ENCODE results near the gene CXCR1.
"Not testable (repeated sequence)": the region's sequence is repeated elsewhere in the genome, so short reads cannot be mapped to it uniquely, and the experiment has no call there.

CXCR1 gene

GRCh38 chr2:218162814-218163213 lies 3.9 kb downstream of the CXCR1 start:
- no peak for DNase-seq (ENCODE audit: low read depth in 1 of 2, low spot score in 1 of 2)

- DNase-seq (ENCODE audit: low read depth in 1 of 2, low spot score in 1 of 2): no peak
Observed at GRCh38 chr2:218161644-218162043, 5.1 kb downstream of the CXCR1 start.

- DNase-seq (ENCODE audit: low read depth in 1 of 2, low spot score in 1 of 2): no peak
Observed at GRCh38 chr2:218155953-218156479, 10.7 kb downstream of the CXCR1 start.

GRCh38 chr2:218152777-218153176 lies 14.0 kb downstream of the CXCR1 start:
- DNase-seq (ENCODE audit: low read depth in 1 of 2, low spot score in 1 of 2): no peak

GRCh38 chr2:218152172-218152571 lies 14.6 kb downstream of the CXCR1 start:
- DNase-seq (ENCODE audit: low read depth in 1 of 2, low spot score in 1 of 2): no peak

- no peak for DNase-seq (ENCODE audit: low read depth in 1 of 2, low spot score in 1 of 2)
Observed at GRCh38 chr2:218149848-218150440, 16.8 kb downstream of the CXCR1 start.

- no peak for DNase-seq (ENCODE audit: low read depth in 1 of 2, low spot score in 1 of 2)
Observed at GRCh38 chr2:218149098-218149497, 17.7 kb downstream of the CXCR1 start.

GRCh38 chr2:218146056-218146455 lies 20.7 kb downstream of the CXCR1 start:
- no peak for DNase-seq (ENCODE audit: low read depth in 1 of 2, low spot score in 1 of 2)

GRCh38 chr2:218145124-218145523 lies 21.6 kb downstream of the CXCR1 start:
- no peak for DNase-seq (ENCODE audit: low read depth in 1 of 2, low spot score in 1 of 2)

- DNase-seq (ENCODE audit: low read depth in 1 of 2, low spot score in 1 of 2): no peak
Observed at GRCh38 chr2:218138047-218138446, 28.7 kb downstream of the CXCR1 start.

GRCh38 chr2:218137514-218137913 lies 29.2 kb downstream of the CXCR1 start:
- DNase-seq (ENCODE audit: low read depth in 1 of 2, low spot score in 1 of 2): no peak

GRCh38 chr2:218130822-218131221 lies 35.9 kb downstream of the CXCR1 start:
- DNase-seq (ENCODE audit: low read depth in 1 of 2, low spot score in 1 of 2): no peak

- no peak for DNase-seq (ENCODE audit: low read depth in 1 of 2, low spot score in 1 of 2)
Observed at GRCh38 chr2:218130377-218130776, 36.4 kb downstream of the CXCR1 start.

- no peak for DNase-seq (ENCODE audit: low read depth in 1 of 2, low spot score in 1 of 2)
Observed at GRCh38 chr2:218129458-218130135, 37.2 kb downstream of the CXCR1 start.

GRCh38 chr2:218128781-218129457 lies 37.8 kb downstream of the CXCR1 start:
- no peak for DNase-seq (ENCODE audit: low read depth in 1 of 2, low spot score in 1 of 2)

GRCh38 chr2:218127929-218128455 lies 38.8 kb downstream of the CXCR1 start:
- DNase-seq (ENCODE audit: low read depth in 1 of 2, low spot score in 1 of 2): no peak

GRCh38 chr2:218125626-218126080 lies 41.1 kb downstream of the CXCR1 start, which contains the start of gene CXCR2:
TSS of gene CXCR2 (plus strand) at chr2:218126028. CDS start at chr2:218134802, 8,774 bp downstream.
- no peak for DNase-seq (ENCODE audit: low read depth in 1 of 2, low spot score in 1 of 2)

GRCh38 chr2:218125095-218125494 lies 41.7 kb downstream of the CXCR1 start:
- DNase-seq (ENCODE audit: low read depth in 1 of 2, low spot score in 1 of 2): no peak

- DNase-seq (ENCODE audit: low read depth in 1 of 2, low spot score in 1 of 2): no peak
Observed at GRCh38 chr2:218123986-218124385, 42.8 kb downstream of the CXCR1 start.

- not testable (repeated sequence) for DNase-seq (ENCODE audit: low read depth in 1 of 2, low spot score in 1 of 2)
Observed at GRCh38 chr2:218122286-218122685, 44.5 kb downstream of the CXCR1 start.

GRCh38 chr2:218121789-218122188 lies 45.0 kb downstream of the CXCR1 start:
- DNase-seq (ENCODE audit: low read depth in 1 of 2, low spot score in 1 of 2): not testable (repeated sequence)

All from stimulated activated CD4-positive, alpha-beta T cell treated with anti-CD3 and anti-CD28 coated beads, Interleukin-15, amount 100 ng/mL, for 1 hour (primary cell).